ENCODE results near the gene TACC2.

DNA sequence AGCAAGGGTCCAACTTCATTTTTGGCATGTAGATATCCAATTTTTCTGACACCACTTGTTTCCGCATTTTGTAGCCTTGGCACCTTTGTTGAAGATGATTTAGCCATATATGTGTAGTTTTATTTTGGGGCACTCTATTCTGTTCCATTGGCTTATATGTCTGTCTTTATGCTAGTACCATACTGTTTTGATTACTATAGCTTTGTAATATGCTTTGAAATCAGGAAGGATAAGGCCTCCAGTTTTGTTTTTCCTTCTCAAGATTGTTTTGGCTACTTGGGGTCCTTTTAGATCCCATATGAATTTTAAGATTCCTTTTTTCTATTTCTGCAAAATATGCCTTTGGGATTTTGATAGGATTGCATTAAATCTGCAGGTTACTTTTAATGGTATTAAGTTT lies 272.6 kb downstream of the TACC2 start:
- TF ChIP-seq, protein P1, sequence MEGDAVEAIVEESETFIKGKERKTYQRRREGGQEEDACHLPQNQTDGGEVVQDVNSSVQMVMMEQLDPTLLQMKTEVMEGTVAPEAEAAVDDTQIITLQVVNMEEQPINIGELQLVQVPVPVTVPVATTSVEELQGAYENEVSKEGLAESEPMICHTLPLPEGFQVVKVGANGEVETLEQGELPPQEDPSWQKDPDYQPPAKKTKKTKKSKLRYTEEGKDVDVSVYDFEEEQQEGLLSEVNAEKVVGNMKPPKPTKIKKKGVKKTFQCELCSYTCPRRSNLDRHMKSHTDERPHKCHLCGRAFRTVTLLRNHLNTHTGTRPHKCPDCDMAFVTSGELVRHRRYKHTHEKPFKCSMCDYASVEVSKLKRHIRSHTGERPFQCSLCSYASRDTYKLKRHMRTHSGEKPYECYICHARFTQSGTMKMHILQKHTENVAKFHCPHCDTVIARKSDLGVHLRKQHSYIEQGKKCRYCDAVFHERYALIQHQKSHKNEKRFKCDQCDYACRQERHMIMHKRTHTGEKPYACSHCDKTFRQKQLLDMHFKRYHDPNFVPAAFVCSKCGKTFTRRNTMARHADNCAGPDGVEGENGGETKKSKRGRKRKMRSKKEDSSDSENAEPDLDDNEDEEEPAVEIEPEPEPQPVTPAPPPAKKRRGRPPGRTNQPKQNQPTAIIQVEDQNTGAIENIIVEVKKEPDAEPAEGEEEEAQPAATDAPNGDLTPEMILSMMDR (conservative IDR thresholded peaks at IDR 0.05) = no peak
- TF ChIP-seq ZFX (IDR thresholded peaks at IDR 0.05) = no peak
